Measurements from ENCODE around the gene ACACA.
A peak's percentile ranks its signal among the peaks of the same experiment; 100 is the strongest.

The ACACA gene

DNA sequence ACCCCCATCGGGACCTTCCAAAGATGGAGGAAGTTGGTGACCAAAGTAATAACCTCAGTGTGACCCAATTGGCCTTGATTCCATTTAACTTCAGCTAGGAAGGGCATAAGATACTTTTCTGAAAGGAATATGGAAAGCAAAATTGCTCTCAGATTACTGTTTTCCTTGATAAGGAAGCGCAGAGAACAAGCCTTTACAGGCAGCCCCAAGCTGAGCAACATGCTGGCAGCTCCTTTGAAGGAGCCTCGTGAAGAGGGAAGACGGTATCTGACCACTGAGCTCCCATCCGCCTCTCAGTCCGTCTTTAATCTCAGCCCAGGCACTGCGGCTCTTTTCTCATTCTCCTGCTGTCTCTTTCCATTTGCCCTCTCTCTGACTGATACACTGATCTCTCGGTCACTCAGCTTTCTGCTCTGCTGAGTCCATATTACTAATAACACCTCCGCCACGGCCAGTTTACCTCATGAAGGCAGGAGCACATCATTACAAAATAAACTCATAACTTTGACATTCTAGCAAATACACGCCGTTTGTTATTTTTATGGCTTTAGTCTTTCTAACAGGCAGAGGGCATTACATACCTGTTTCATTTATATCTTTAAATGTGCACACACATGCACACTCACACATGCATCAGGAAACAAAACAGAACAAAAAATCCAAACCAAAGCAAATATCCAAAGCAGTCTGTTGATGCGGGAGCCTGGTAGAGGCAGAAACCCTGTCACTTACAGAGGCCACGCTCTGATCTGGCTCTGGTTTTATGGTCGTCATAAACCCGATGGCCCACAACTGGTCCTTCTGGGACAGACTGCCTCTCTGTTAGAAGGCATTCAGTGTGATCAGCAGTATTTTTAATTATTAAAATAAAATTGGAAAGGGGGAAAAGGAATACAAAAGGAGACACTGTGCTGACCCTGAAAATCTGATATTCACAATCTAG is 274.7 kb downstream of the ACACA start:
- DNase-seq (ENCODE audit: low spot score) = no peak

DNA sequence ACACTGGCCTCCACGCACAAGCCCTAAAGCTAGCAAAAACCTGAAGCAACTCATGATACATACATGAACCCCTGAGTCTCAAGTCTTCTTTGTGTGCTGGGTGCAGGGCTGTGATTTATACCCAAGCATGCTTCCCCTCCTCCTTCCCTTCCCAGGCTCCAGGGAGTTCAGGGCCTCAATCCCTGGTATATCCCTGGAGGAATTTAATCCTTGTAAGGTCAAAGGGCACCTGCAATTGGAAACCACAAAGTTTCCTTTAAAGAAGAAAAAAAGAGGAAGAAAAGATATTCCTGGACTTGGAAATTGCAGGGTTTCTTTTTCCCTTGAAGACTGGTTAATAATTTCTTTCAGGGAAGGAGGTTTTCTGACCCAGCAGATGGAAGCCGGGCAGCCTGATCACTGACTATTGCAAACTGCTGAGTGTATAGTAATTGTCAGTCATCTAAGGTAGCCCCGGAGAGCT is 275.6 kb downstream of the ACACA start:
- no peak for DNase-seq (ENCODE audit: low spot score)

DNA sequence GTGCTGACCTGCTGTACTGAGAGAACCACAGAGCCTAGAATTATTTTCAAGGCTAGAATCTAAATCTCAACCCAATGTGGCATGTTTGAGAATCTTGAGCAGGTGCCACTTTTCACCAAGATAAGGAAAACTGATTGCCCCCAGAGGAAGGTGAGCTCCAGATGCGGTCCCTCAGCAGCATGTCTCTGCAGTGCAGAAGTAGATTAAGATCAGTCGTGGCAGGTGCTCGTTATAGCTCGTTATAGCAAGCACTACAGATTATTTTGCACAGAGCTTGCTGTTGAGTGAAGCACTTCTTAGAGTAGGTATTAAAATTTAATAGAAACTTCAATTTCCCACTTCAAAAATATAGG is 281.8 kb downstream of the ACACA start:
- no peak for DNase-seq (ENCODE audit: low spot score)

DNA sequence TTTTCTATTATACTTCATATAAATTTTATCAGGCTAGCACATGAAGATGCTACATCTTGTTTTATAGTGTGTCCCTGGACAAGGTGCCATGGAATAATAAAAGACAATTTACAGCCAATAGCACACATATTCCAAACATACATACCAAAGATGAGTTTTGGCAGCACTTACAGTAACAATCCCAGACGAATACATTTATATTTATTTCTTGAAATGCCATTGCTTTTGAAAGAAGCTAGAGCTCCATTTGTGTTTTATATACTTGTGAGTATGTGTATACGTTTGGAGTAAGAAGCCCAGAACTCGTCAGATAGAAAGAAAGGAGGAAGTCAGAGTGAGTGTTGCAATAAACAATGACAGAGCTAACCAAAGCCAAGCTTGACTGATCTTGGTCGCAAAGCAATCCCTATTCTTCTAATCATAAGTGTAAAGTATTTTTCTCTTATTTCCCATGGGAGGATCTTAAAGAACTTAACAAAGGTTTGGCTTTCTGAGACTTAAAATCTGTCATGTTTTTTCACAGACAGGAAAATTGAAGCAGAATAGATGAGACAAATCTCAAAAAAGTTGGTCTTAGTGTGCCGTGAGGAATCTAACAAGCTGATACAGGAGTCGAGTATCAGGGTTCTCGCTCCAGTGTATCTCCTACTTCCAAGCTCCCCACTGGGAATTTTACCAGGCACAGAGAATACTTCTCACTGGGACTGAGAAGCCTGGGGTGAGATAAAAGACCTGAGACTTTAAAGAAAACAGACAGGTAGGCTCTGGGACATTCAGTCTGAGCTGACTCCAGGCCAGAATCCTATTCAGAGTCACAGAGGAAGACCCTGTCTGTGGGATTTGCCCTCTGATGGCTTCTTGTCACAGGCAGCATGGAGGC is 282.5 kb downstream of the ACACA start:
- no peak for DNase-seq (ENCODE audit: low spot score)

DNA sequence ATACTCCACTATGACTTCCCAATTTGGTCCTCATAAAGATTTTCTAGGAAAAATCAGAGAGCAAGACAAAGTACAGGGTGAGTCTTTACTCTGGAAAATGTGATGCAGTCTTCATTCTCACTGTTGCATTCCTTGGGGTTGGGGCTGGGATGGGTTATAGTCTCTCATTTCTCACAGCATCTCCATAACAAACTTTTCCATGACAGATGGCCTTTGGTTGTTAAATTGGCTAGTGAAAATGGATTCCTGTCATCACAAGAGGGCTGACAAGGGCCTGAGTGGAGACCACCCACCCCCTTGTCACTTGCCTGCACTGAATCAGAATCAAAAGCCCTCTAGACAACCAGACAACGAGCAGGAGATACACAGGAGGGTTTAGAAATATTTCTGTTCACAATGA is 283.2 kb downstream of the ACACA start:
- DNase-seq (ENCODE audit: low spot score) = no peak

DNA sequence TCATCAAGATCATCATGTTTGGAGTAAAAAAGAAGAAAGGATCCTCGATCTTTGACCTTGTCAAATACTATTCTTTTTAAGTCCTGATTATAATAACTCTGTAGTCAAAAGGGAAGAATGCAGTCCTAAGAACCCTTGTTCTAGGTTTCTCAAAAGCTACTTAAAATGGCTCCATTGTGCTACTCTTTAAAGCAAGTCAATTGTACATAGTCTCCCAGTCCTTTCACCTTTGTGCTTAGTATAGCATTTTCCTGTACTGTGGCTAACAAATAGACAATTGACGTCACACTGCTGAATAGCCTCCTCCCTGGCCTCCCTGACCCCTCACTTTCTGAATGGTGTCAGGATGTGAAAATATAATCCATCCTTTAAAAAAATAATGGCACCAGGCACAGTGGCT is 285.0 kb downstream of the ACACA start:
- DNase-seq (ENCODE audit: low spot score) = no peak

DNA sequence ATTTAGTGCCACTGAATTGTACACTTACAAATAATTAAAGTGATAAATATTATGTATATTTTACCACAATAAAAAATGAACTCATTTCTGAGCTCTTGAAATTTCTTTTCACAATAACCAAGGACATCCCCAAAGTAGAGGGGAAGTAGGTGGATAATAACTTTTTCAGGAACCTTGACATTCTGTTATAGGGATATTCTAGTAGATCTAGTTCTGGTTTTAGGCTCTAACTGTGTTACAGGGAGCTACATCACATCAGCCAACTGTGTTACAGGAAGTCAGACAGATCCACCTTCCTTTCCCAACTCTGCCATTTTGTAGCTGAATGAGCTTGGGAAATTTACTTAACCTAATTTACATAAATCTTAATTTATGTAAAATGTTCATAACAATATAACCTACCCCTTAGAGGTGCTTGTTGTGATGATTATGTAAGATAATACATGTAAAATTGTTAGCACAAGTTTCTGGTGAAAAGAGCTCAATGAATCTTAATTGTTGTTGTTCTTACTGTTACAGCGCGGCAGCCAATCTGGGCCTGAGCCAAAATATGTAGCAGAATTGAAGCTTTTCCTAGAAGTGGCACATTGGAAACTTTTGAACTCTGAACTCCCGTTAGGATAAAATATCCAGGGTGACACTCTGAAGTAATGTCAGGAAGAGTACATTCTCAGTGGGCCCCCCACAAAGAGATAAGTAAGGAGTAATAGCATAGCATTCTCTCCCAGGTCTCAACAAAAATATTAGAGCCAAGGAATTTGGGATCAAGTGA is 288.1 kb downstream of the ACACA start:
- no peak for DNase-seq (ENCODE audit: low spot score)

DNA sequence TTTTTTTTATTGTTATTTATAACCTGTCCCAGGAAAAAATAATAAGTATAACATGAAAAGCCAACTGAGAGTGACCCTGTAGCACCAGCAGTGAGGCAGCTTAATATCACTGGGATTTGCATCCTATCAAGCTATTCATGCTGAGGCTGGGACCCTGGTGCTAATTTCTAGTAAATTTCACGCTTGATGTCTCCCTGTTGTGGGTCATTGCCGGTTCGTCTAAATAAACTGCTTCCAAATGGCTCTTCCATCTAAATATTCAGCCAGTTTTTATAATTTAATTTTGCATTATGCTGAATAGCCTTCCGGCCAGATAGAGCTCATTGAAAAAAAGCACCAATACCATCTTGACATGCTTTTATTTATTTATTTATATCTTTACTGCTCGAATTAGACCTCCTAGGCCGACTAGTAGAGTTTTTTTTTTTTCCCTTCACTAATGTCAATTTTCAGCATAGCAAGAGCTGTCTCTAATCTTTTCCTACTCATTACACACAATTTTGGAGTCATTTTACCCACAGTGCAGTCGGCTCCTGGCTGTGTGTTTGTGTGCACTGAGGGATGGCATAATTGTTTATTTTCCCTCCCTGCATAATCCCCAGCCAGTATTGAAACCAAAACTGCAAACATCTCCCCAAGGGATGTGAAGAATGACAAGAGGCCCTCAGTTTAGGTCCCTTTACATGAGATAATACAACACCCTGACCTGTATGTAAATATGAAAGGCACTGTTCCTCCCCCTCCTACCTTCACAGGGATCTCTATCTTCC is 289.1 kb downstream of the ACACA start:
- peak; percentile 35 for DNase-seq (ENCODE audit: low spot score)

DNA sequence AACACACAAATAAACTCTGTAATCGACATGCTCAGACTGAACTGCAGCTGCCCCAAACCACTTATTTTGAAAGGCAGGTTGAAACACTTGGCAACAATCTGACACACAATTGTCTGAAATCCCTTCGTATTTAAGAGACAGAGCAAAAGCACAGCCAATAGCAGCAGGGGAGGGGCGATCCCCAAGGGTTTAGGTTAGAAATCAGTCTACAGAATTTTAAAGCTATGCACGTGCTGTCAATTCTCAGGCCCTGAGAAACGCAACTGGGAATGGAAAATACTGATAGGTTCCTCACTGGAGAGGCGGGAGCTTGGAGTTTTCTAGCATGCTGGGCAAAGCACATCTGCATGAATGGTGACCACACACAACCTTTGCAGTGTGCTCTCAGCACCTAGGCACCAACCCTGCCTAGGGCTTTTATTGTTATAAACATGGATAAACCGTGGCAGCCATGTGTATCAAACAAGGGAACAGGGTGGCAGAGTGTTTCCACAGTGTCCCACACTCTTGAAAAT is 289.9 kb downstream of the ACACA start:
- no peak for DNase-seq (ENCODE audit: low spot score)

DNA sequence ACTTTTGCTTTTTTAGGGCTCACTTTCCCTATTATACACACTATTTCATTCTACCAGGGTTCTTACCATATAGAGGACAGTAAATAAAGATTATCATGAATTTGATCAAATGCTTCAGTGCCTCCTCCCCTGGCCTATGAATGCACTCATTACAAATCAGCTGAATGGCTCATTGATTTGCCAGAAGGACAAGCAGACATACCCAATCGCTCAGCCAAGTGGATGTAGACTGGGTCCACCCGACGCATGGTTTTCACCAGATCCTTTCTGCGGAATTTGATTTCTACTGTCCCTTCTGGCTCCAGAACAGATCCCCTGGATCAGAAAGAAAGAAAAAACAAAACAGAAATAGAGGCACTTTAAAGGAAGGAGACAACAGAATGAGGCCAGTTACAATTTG is 295.3 kb downstream of the ACACA start:
- DNase-seq (ENCODE audit: low spot score) = no peak

DNA sequence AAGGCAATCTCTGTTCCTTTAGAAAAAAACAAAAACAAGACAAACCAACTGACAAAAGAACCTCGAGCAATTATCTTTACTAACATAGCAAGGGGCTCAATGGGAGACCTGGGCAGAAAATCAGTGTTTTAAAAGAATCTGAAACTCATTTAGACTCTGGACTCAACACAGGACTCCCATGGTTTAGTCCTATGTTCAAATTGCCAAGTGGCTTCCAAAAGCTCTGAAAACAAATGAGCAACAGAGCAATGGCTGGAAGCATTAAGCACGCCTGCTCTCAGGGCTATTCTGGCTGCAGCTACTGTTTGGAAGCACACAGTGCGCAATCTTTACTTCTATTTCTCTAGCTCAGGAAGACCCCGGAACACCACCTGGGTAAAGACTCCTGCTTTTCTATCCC is 295.9 kb downstream of the ACACA start:
- DNase-seq (ENCODE audit: low spot score) = no peak

DNA sequence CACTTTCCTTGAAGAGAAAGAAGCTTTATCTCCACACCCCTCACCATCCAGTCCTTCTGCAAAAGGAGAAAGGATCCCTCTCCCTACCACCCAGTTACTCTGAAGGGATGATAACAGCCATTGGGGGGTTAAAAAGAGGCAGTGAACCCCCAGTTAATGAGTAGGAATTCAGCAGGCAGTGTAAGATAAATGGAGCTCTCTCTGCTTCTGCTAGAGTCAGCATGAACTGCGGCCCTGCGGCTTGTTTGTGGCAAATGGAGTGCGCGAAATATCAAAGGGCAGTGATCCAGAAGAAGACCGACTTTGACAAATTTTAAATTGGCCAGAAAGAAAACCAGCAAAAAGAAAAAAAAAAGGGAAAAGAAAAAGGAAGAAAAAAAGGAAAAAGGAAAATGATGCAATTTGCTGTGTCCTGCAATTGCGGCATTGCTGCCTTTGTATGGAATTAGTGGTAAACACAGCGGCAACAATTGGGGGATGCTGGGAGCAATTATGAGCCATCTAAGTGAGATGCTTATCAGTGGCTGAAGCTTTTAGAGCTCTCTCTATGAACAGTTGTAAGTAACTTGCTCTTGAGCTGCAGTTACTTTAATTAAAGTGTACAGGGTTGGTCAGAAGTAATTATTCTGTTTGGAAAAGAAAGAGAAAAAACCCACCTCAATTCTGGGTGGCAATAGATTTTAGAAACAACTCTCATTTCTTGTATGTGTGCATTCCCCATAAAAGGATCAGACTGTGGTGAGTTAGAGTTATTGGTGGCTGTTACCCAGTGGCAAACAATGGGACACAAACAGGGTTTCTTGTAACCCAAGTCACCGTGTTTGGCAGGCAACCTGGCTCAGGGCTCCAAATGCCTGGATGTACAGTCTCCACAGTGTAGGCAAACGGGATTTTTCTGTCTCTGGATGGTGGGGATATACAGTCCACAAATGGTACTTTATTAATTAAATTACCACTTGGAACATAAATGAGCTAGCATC is 296.6 kb downstream of the ACACA start:
- DNase-seq (ENCODE audit: low spot score) = no peak

DNA sequence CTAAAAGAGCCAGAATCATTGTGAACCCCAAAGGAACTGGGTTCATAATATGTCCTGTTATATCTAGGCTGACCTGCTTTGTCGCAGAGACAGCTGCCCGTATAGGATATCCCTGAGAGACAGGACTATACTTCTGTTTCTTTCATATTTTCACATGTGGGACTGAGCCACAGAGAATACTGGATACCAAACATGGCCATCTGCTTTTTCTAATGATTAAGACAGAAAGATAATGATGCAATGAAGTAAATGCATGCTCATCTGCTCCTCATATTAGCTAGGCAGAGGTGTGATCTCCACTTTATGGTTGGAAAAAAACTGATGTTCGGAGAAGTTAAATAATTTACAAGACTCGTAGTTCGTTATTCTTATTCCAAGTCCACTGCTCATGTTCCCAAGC is 297.5 kb downstream of the ACACA start:
- no peak for DNase-seq (ENCODE audit: low spot score)

DNA sequence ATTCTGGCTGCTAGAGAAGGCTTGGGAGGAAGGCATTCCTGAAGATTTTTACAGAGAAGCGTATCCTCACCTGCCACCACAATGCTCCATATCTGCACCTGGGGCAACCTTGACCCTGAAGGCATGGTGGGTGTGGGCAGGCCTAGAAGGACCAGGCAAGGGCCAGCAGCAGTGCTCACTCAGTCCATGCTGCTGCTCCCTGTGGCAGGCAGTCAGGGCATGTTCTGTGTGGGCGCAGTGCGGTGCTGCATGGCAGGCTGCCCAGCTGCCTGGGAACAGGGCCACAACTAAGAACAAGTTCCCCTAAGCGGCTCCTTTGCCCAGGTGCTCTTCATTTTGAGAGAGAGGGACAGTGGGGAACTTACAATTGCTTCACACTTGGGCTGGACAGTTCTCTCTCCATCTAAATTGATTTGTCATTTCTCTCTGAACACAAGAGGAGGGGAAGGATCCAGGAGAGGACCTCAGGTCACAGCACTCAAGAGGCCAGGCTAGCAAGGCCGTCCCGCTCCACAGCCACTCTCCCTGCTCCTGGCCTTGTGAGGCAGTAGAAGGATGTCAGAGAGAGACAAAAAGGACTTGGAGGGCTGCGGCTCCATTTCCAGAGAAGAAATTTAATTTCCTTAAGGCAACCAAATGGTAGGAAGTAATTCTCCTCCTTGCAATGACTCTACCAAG is 299.1 kb downstream of the ACACA start:
- peak; percentile 90 for DNase-seq (ENCODE audit: low spot score)

DNA sequence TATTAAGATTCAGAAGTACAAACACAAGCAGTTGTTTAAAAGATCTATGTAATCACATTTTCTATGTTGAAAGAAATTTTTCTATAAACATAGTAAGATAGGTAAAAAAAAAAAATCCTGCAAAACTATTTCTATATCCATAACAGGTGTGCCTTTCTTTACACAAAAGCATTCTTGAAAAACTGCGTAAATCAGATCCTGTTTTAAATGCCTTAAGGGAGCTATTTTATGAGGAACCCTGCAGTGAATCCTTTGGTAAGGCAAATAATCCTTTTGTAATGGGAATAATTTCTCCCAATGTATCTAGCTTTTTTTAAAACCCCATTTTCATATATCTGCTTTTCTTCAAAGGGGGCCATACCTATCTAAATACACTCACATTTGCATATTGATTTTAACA is 300.6 kb downstream of the ACACA start:
- DNase-seq (ENCODE audit: low spot score) = no peak

DNA sequence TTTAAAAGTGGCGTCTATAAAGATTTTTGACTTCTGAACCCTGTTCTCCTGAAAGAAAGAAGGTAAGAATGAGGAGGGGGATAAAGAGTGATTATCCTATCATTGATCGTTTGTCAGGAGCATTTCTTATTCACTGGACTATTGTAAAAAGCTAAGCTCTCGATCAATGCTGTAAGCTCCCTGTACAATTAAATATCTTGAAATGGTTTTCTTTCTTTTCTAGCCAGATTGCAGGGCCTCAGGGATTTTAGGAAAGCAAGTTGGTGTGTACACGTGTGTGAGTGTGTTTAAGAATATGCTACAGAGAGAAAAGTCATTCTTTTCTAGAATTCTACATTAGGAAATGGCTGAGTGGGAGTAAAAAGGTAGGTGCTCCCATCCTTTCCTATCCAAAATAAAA is 303.4 kb downstream of the ACACA start:
- DNase-seq (ENCODE audit: low spot score) = no peak

DNA sequence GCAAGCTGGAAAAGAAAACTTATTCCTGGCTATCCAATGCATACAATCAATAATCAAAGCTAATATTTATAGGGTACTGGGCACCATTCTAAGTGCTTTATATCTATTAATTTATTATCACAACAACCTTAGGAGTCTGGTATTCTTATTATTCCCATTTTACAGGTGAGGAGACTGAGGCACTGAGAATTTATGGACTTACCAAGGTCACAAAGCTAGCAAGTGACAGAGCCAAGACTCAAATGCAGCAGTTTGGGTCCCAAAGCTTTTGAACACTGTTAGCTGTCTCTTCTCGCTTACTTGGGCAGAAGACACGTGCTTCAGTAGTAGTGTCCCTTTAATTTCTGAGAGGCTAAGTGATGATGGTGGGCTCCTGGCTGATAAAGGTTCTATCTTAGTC is 305.3 kb downstream of the ACACA start:
- DNase-seq (ENCODE audit: low spot score) = no peak

DNA sequence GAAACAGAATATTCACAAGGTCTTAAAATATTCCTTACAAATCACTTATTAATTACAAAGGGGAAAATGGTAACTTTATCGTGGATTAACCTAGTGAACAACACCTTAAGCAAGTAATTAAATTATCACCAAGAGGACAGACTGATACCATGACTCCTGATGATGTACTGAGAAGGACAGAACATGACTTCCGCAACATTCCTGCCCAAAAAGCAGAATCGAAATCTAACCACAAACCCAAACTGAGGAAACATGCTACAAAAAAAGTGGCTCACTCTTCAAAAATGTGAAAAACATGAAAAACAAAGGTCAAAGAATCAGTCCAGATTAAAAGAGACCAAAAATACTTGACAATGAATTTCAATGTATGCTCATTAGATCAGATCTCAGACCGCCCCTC is 306.4 kb downstream of the ACACA start:
- no peak for DNase-seq (ENCODE audit: low spot score)

DNA sequence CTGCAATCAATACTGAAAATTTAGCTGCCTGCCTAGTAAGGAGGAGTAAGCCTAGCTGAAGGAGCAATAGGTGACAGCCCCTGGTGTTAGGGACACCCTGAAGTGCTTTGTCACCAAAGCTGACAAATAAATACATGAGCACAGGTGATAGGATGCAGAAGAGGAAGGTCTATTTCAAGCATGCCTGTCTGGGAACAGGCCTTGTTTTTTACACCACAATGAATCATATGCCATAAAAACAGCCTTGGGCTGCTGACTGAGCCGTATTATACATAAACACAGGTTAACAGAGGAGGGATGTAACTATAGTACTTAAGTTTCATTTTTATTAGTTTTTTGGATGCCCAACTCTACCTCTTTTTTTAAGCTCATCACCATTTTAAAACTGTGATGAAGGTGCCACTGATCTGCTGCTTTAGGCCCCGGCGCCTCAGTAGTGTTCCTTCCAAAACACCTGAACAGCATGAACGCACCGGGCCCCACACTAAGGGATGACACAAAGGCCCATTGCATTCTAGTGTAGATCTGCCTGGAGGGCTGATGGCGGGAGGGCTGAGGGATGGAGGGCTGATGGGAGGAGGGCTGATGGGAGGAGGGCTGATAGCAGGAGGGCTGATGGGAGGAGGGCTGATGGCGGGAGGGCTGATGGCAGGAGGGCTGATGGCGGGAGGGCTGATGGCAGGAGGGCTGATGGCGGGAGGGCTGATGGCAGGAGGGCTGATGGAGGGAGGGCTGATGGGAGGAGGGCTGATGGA is 307.5 kb downstream of the ACACA start:
- DNase-seq (ENCODE audit: low spot score) = no peak

Measured in cerebellar cortex (tissue), 1 donor.